ENCODE measurements around the gene RBMS3. TPM values are rescaled to one million over a fixed set of nuclear protein-coding genes. Genes with fewer than 3 reads are reported as not detected.

RBMS3 gene
- total RNA-seq, 4 donors from 2014 or later: 116 to 171 (median 152) TPM

DNA sequence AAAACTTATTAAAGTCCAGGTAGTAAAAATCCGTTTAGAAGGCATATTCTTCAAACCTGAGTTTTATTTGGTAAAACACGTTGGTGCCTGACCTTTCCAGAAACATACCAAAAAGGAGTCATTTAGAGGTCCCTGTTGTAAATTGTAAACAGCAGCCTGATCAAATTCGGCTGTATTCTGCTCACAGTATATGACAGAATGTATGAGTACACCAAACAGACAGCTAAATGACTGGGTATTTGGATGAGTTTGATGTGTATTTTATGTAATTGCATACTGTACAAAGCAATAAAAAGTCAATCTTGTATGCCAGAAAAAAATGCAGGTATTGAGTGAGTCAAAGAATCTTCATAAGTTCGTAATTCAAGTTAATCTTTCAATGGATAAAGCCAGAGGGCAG is 330.4 kb downstream of the RBMS3 start:
- Histone ChIP-seq H3K4me1 (peaks cover 0 to 8% of the 10 kb centered on the region in 2 donors), H3K36me3 (no peaks in the 10 kb centered on the region), H3K9me3 (no peaks in the 10 kb centered on the region), H3K27me3 (no peaks in the 10 kb centered on the region), H3K4me3 (replicated peaks in 1 of 3) (no peak overlapping the region), H3K27ac (no peak overlapping the region)
- intact Hi-C loops (cut with DNase I): no loop called here
- DNase-seq: no peak
- 88 to 90% methylated on average over 4 of the region's 4 CpGs for WGBS, 2 donors
- TF ChIP-seq POLR2A (IDR thresholded peaks at IDR 0.05): no peak
- TF ChIP-seq, protein P1, sequence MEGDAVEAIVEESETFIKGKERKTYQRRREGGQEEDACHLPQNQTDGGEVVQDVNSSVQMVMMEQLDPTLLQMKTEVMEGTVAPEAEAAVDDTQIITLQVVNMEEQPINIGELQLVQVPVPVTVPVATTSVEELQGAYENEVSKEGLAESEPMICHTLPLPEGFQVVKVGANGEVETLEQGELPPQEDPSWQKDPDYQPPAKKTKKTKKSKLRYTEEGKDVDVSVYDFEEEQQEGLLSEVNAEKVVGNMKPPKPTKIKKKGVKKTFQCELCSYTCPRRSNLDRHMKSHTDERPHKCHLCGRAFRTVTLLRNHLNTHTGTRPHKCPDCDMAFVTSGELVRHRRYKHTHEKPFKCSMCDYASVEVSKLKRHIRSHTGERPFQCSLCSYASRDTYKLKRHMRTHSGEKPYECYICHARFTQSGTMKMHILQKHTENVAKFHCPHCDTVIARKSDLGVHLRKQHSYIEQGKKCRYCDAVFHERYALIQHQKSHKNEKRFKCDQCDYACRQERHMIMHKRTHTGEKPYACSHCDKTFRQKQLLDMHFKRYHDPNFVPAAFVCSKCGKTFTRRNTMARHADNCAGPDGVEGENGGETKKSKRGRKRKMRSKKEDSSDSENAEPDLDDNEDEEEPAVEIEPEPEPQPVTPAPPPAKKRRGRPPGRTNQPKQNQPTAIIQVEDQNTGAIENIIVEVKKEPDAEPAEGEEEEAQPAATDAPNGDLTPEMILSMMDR (IDR thresholded peaks at IDR 0.05): no peak

DNA sequence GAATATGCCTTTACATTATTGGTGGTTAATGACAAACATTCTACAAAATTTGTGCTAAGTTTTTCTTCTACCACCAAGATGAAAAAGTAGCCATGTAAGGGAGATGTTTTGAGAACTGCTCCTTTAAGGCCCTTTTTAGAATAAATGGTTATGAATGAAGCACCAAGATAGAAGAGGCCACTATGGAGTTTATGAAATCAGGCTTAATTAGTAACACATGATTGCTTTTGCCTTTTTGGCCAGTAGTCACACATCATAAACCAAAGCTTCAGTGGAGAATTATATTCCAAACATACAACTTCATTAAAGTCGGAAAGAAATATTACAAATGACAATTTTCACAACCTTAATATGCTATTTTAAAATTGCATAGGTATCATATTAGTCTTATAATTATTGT is 331.7 kb downstream of the RBMS3 start:
- peaks cover 0 to 8% of the 10 kb centered on the region in 2 donors for H3K4me1 ChIP-seq
- no peak for DNase-seq
- intact Hi-C loops (cut with DNase I): no loop called here
- WGBS, 2 donors: 87 to 89% methylated on average over 1 of the region's 1 CpG
- TF ChIP-seq POLR2A (IDR thresholded peaks at IDR 0.05): no peak
- TF ChIP-seq, protein P1 (IDR thresholded peaks at IDR 0.05): no peak
- H3K4me3 ChIP-seq (replicated peaks in 1 of 3): no peak overlapping the region
- no peak overlapping the region for H3K27ac ChIP-seq
- no peaks in the 10 kb centered on the region for H3K27me3 ChIP-seq
- no peaks in the 10 kb centered on the region for H3K36me3 ChIP-seq
- no peaks in the 10 kb centered on the region for H3K9me3 ChIP-seq

DNA sequence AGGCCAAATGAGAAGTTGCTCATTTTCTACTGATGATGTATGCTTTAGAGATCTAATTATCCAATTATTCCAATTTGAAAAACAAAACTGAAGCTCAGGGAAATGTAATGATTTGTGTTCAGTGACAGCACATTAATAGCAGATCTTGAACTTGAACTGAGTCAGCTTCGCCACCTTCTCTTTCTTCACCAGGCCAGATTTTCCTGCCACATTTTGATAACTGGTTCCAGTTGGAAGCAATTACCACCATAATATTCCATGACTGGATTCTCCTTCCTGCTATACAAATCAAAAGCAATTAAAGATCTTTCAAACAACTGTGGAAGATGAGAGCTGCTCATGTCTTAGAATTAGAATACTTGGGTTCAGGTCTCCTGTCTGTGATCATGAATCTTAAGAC is 334.1 kb downstream of the RBMS3 start:
- 96 to 98% methylated on average over 1 of the region's 1 CpG for WGBS, 2 donors
- no peak overlapping the region for H3K4me3 ChIP-seq (replicated peaks in 1 of 3)
- H3K27me3 ChIP-seq: no peaks in the 10 kb centered on the region
- no peak for DNase-seq
- intact Hi-C loops (cut with DNase I): no loop called here
- no peaks in the 10 kb centered on the region for H3K9me3 ChIP-seq
- H3K27ac ChIP-seq: no peak overlapping the region
- H3K36me3 ChIP-seq: no peaks in the 10 kb centered on the region
- TF ChIP-seq, protein P1 (IDR thresholded peaks at IDR 0.05): no peak
- TF ChIP-seq POLR2A (IDR thresholded peaks at IDR 0.05): no peak
- H3K4me1 ChIP-seq: peaks cover 19 to 21% of the 10 kb centered on the region in 2 donors

DNA sequence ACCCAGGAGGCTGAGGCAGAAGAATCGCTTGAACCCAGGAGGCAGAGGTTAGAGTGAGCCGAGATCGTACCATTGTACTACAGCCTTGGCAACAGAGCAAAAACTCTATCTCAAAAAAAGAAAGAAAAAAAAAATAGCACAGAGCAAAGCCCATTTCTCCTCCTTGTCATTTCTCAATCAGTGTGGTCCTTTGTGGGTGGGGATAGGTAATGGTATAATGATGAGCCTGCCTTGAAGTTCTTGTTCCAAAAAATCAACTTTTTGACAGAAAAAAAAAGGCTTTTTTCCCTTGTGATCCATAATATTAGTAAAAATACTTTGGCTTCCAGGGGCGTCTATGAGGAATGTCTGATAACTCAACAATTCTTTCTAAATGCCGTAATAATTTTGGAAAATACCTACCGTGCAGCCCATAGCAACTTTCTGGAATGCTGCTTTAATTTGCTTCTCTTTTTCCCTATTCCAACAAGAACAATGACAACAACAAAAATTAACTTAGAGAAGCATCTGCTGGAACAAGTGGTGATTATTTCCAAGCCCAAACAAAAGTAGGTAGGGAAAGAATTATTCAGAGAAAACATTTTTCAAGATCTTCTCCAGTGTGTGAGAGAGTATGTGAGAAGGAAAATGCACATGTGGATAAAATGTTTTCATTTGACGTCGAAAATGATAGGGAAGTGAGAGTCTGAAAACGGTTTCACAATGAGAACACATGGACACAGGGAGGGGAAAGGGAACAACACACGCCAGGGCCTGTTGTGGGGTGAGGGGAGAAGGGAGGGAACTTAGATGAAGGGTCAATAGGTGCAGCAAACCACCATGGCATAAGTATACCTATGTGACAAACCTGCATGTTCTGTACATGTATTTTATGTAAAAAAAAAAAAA is 337.8 kb downstream of the RBMS3 start:
- H3K27ac ChIP-seq: peak overlapping the region; percentile 4 to 70 (median 54)
- DNase-seq: peak in 1 of 2 donors; percentile 14
- no peaks in the 10 kb centered on the region for H3K9me3 ChIP-seq
- H3K27me3 ChIP-seq: no peaks in the 10 kb centered on the region
- TF ChIP-seq, protein P1 (IDR thresholded peaks at IDR 0.05): no peak
- TF ChIP-seq POLR2A (IDR thresholded peaks at IDR 0.05): no peak
- H3K36me3 ChIP-seq: no peaks in the 10 kb centered on the region
- H3K4me1 ChIP-seq: peaks cover 20 to 24% of the 10 kb centered on the region in 2 donors
- 50 to 63% methylated on average over 10 of the region's 10 CpGs for WGBS, 2 donors
- intact Hi-C loops (cut with DNase I): no loop called here
- no peak overlapping the region for H3K4me3 ChIP-seq (replicated peaks in 1 of 3)

DNA sequence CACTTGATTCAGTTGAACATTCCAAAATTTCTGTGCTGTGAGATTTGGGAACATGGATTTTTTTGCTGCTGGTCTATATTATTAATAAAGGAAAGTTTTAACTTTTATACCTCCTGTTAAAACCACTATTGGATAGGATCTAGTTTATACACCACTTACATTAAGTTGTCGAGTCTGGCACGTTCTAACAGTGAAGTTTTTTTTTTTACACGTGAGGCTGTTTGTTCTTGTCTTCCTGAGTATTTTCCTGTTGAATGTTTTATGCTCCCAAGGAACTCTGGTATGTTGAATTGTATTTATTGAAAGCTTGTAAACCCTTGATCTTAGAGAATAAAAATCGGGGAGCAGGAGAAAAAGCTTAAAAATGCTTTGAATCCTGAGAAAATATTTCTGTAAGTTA is 338.8 kb downstream of the RBMS3 start:
- H3K9me3 ChIP-seq: no peaks in the 10 kb centered on the region
- no peaks in the 10 kb centered on the region for H3K36me3 ChIP-seq
- no peak for DNase-seq
- peaks cover 20 to 24% of the 10 kb centered on the region in 2 donors for H3K4me1 ChIP-seq
- no peak for TF ChIP-seq POLR2A (IDR thresholded peaks at IDR 0.05)
- TF ChIP-seq, protein P1 (IDR thresholded peaks at IDR 0.05): no peak
- H3K27ac ChIP-seq: peak overlapping the region in 2 of 3 donors; percentile 54 to 70
- intact Hi-C loops (cut with DNase I): no loop called here
- no peaks in the 10 kb centered on the region for H3K27me3 ChIP-seq
- 22 to 29% methylated on average over 4 of the region's 4 CpGs for WGBS, 2 donors
- no peak overlapping the region for H3K4me3 ChIP-seq (replicated peaks in 1 of 3)

Data from thyroid gland (tissue), 4 donors.